KOPT-K1 (cell line): Measurements from ENCODE around the gene SHB.
"Not testable (repeated sequence)": the region's sequence is repeated elsewhere in the genome, so short reads cannot be mapped to it uniquely, and the experiment has no call there.

Experiments
- H3K27ac ChIP-seq: fragments of 200-600 bp; sonication (generic); 2 replicates; pipeline ENCODE4 v1.5.1; 2016; ENCODE audit warnings: antibody characterized with exemption, mild to moderate bottlenecking, low read depth, low read length; ENCODE audit not compliant: poor library complexity, severe bottlenecking
- H3K36me3 ChIP-seq: fragments of 200-600 bp; sonication (generic); 2 replicates; pipeline ENCODE4 v1.5.1; 2017; ENCODE audit warnings: antibody characterized with exemption, mild to moderate bottlenecking, low read length, moderate library complexity; ENCODE audit not compliant: insufficient read depth
- H3K9me3 ChIP-seq: fragments of 200-600 bp; sonication (generic); 2 replicates; pipeline ENCODE4 v1.5.1; 2017; ENCODE audit warnings: antibody characterized with exemption, low read length, mild to moderate bottlenecking; ENCODE audit not compliant: insufficient read depth, poor library complexity, severe bottlenecking

SHB gene

GRCh38 chr9:37916471-37917312 lies 152.3 kb downstream of the SHB start:
- no peaks in the 10 kb centered on the region for H3K36me3 ChIP-seq
- H3K27ac ChIP-seq, result no peak overlapping the region
- no peaks in the 10 kb centered on the region for H3K9me3 ChIP-seq

GRCh38 chr9:37915911-37916470 lies 153.0 kb downstream of the SHB start:
- Histone ChIP-seq H3K36me3 (no peaks in the 10 kb centered on the region), H3K27ac (no peak overlapping the region), H3K9me3 (no peaks in the 10 kb centered on the region)

- no peaks in the 10 kb centered on the region for H3K9me3 ChIP-seq
- H3K27ac ChIP-seq, result no peak overlapping the region
Observed at GRCh38 chr9:37914701-37915358, 154.2 kb downstream of the SHB start.

GRCh38 chr9:37914154-37914551 lies 154.9 kb downstream of the SHB start:
- Histone ChIP-seq H3K27ac (no peak overlapping the region), H3K36me3 (no peaks in the 10 kb centered on the region), H3K9me3 (no peaks in the 10 kb centered on the region)

More at GRCh38 chr9:37914701-37915358, 154.2 kb downstream of the SHB start:
- H3K36me3 ChIP-seq, result no peaks in the 10 kb centered on the region

GRCh38 chr9:37913480-37914153 lies 155.4 kb downstream of the SHB start:
- Histone ChIP-seq H3K27ac (no peak overlapping the region), H3K9me3 (no peaks in the 10 kb centered on the region), H3K36me3 (no peaks in the 10 kb centered on the region)

- H3K27ac ChIP-seq, result no peak overlapping the region
- no peaks in the 10 kb centered on the region for H3K36me3 ChIP-seq
- no peaks in the 10 kb centered on the region for H3K9me3 ChIP-seq
Observed at GRCh38 chr9:37911271-37911681, 157.8 kb downstream of the SHB start.

GRCh38 chr9:37910271-37910670 lies 158.8 kb downstream of the SHB start:
- H3K9me3 ChIP-seq, result no peaks in the 10 kb centered on the region
- H3K36me3 ChIP-seq, result no peaks in the 10 kb centered on the region
- no peak overlapping the region for H3K27ac ChIP-seq

GRCh38 chr9:37909836-37910235 lies 159.2 kb downstream of the SHB start:
- H3K9me3 ChIP-seq, H3K27ac ChIP-seq, H3K36me3 ChIP-seq: not testable (repeated sequence)

GRCh38 chr9:37909326-37909725 lies 159.7 kb downstream of the SHB start:
- H3K36me3 ChIP-seq, result no peaks in the 10 kb centered on the region
- no peak overlapping the region for H3K27ac ChIP-seq
- no peaks in the 10 kb centered on the region for H3K9me3 ChIP-seq

GRCh38 chr9:37908698-37909186 lies 160.3 kb downstream of the SHB start:
- no peaks in the 10 kb centered on the region for H3K36me3 ChIP-seq
- H3K27ac ChIP-seq, result no peak overlapping the region
- H3K9me3 ChIP-seq, result no peaks in the 10 kb centered on the region

- H3K36me3 ChIP-seq, result no peaks in the 10 kb centered on the region
- H3K27ac ChIP-seq, result no peak overlapping the region
- H3K9me3 ChIP-seq, result no peaks in the 10 kb centered on the region
Observed at GRCh38 chr9:37908283-37908682, 160.7 kb downstream of the SHB start.

- H3K27ac ChIP-seq, result no peak overlapping the region
- no peaks in the 10 kb centered on the region for H3K9me3 ChIP-seq
- no peaks in the 10 kb centered on the region for H3K36me3 ChIP-seq
Observed at GRCh38 chr9:37906312-37907239, 162.5 kb downstream of the SHB start.

GRCh38 chr9:37905776-37906175 lies 163.3 kb downstream of the SHB start:
- H3K27ac ChIP-seq, result no peak overlapping the region
- H3K9me3 ChIP-seq, result no peaks in the 10 kb centered on the region
- no peaks in the 10 kb centered on the region for H3K36me3 ChIP-seq

GRCh38 chr9:37905131-37905505 lies 163.9 kb downstream of the SHB start:
- Histone ChIP-seq H3K27ac (no peak overlapping the region), H3K36me3 (0 out of 2 replicates have a peak, but pooled peaks cover 3% of the 10 kb centered on the region), H3K9me3 (no peaks in the 10 kb centered on the region)
